Osteoblast (primary cell): ENCODE data around the gene CCDC92. TPM values are rescaled to one million over a fixed set of nuclear protein-coding genes. Genes with fewer than 3 reads are reported as not detected.

ENCODE experiments used
- DNase-seq: peaks from one replicate; pipeline ENCODE4 v3.0.0; 2011; ENCODE audit warnings: low spot score, mixed read lengths; ENCODE audit not compliant: insufficient read length; ENCODE audit errors: missing footprints
- H2AFZ ChIP-seq: 2 replicates; pipeline ENCODE4 v1.6.0; 2011; ENCODE audit warnings: mild to moderate bottlenecking, low read length
- H3K27ac ChIP-seq: 2 replicates; pipeline ENCODE4 v1.5.1; 2011; ENCODE audit warnings: mild to moderate bottlenecking, low read depth, low read length, moderate library complexity
- H3K27me3 ChIP-seq: 2 replicates; pipeline ENCODE4 v1.6.0; 2012; ENCODE audit warnings: mild to moderate bottlenecking, control low read depth, inconsistent platforms, low read length, moderate library complexity; ENCODE audit not compliant: insufficient read depth
- H3K36me3 ChIP-seq: 2 replicates; pipeline ENCODE4 v1.5.1; 2011; ENCODE audit warnings: mild to moderate bottlenecking, low read length, control low read depth, moderate library complexity; ENCODE audit not compliant: insufficient read depth
- H3K4me1 ChIP-seq: 2 replicates; pipeline ENCODE4 v1.5.1; 2011; ENCODE audit warnings: mild to moderate bottlenecking, low read length, control low read depth, moderate library complexity; ENCODE audit not compliant: insufficient read depth
- H3K4me2 ChIP-seq: 2 replicates; pipeline ENCODE4 v1.6.0; 2011; ENCODE audit warnings: mild to moderate bottlenecking, low read length; ENCODE audit not compliant: insufficient read depth
- H3K4me3 ChIP-seq: fragments of 200-600 bp; sonication (generic); 3 replicates; pipeline ENCODE4 v1.5.1; 2012; ENCODE audit warnings: mild to moderate bottlenecking, low read length, inconsistent platforms; ENCODE audit not compliant: insufficient read depth
- H3K79me2 ChIP-seq: 2 replicates; pipeline ENCODE4 v1.6.0; 2012; ENCODE audit warnings: mild to moderate bottlenecking, low read length, control low read depth, inconsistent platforms; ENCODE audit not compliant: insufficient read depth
- H3K9me3 ChIP-seq: 2 replicates; pipeline ENCODE4 v1.5.1; 2011; ENCODE audit warnings: low read depth, low read length, control low read depth
- H4K20me1 ChIP-seq: 2 replicates; pipeline ENCODE4 v1.6.0; 2012; ENCODE audit warnings: mild to moderate bottlenecking, low read length, control low read depth; ENCODE audit not compliant: insufficient read depth
- total RNA-seq: library from RNA; depleted of rRNA; stranded (reverse); fragments of >200 nt; gene quantifications from 2 replicates; pipeline ENCODE4 v1.2.3, GENCODE V29; 2012
- TF ChIP-seq, protein P1 (sequence below): IDR thresholded peaks from 2 replicates; pipeline ENCODE4 v1.5.1; 2011; ENCODE audit warnings: mild to moderate bottlenecking, low read depth, low read length, moderate library complexity; ENCODE audit errors: extremely low read depth

Gene CCDC92
- total RNA-seq, 1 donor: 25.7 TPM

DNA sequence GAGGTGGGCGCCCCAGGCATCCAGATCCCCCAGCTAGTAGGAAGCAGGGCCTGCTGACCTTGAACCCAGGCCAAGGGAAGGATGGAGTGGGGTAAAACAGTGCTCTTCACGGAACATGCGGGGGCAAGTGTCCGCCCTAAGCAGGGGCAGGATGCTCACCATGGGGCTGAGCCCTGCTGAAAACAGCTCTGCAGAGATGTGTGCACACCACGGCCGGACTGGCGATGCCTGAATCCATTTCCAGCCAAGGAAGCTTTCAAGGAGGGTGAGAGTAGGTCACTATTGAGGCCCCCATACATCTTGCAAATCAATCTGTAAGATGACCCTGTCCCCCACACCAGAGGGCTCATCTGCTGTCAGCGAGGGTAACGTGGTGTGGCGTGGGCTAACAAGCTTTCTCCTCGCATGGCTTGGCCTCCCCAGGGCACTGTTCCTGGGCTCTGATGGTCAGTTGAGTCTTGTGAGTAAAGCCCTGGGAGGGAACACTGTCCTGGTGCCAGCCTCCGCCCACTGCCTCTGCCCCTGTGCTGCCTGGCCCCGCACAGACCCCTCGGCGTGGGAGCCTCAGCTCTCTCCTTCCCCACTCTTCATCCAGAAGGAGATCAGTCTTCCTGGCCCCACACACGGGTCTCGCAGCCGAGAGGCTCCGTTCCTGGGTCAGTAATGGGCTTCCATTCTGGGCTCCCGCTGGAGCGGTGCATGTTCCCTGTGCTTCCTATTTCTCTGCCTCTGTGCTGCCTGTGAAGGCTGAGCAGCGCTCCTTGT is 69.1 kb downstream of the CCDC92 start:
- no peak overlapping the region for H2AFZ ChIP-seq
- TF ChIP-seq, protein P1, sequence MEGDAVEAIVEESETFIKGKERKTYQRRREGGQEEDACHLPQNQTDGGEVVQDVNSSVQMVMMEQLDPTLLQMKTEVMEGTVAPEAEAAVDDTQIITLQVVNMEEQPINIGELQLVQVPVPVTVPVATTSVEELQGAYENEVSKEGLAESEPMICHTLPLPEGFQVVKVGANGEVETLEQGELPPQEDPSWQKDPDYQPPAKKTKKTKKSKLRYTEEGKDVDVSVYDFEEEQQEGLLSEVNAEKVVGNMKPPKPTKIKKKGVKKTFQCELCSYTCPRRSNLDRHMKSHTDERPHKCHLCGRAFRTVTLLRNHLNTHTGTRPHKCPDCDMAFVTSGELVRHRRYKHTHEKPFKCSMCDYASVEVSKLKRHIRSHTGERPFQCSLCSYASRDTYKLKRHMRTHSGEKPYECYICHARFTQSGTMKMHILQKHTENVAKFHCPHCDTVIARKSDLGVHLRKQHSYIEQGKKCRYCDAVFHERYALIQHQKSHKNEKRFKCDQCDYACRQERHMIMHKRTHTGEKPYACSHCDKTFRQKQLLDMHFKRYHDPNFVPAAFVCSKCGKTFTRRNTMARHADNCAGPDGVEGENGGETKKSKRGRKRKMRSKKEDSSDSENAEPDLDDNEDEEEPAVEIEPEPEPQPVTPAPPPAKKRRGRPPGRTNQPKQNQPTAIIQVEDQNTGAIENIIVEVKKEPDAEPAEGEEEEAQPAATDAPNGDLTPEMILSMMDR: no peak
- H3K27me3 ChIP-seq: no peaks in the 10 kb centered on the region
- H3K4me3 ChIP-seq: no peak overlapping the region
- no peaks in the 10 kb centered on the region for H3K9me3 ChIP-seq
- H3K27ac ChIP-seq: no peak overlapping the region
- H3K4me2 ChIP-seq: no peak overlapping the region
- H3K79me2 ChIP-seq: no peaks in the 10 kb centered on the region
- no peaks in the 10 kb centered on the region for H3K36me3 ChIP-seq
- H3K4me1 ChIP-seq: peaks cover 3% of the 10 kb centered on the region
- no peak for DNase-seq
- H4K20me1 ChIP-seq: no peaks in the 10 kb centered on the region

DNA sequence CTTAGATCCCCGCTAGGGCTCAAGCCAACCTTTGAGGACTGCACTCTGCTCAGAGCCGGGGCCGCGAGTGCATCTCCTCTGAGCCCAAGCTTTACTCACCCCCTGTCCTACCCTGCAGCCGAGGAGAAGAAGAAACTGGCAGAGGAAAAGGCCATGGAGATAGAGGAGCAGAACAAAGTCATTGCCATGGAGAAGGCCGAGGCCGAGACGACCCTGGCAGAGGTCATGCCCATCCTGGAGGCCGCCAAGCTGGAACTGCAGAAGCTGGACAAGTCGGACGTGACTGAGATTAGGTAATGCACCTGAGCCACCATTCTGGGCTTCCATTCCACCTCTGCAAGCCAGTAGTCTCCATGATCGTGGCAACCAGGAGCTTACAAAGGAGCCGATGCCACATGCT is 69.8 kb downstream of the CCDC92 start:
- Histone ChIP-seq H3K4me3 (no peak overlapping the region), H3K27me3 (no peaks in the 10 kb centered on the region)
- TF ChIP-seq, protein P1: no peak

DNA sequence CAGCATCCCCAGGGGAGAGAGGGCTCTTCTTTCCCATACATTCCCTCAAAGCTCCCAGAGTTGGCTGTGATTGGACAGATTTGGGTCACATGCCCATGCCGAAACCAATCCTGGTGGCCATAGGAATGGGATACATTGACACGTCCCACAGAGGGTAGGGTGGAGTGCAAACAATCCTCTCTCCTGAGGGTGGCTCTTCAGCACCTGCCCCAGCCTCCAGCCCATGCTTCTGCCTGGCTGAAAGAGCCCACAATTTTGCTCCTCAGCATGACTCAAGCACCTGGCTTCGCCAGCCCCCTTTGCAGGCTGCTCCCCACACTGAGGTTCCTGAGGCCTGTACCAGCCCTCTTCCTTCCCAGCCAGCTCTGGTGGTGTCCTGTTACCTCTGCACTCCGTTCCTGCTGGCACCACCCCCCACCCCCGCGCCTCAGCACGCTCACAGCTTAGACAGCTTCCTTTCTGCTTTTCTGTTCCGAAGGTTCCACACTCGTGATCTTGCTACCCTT is 71.7 kb downstream of the CCDC92 start:
- Histone ChIP-seq H3K36me3 (no peaks in the 10 kb centered on the region), H3K9me3 (no peaks in the 10 kb centered on the region), H3K79me2 (no peaks in the 10 kb centered on the region), H2AFZ (no peak overlapping the region), H3K4me1 (peaks cover 11% of the 10 kb centered on the region), H3K27me3 (no peaks in the 10 kb centered on the region), H3K27ac (no peak overlapping the region), H3K4me2 (no peak overlapping the region), H3K4me3 (no peak overlapping the region), H4K20me1 (no peaks in the 10 kb centered on the region)
- DNase-seq: no peak
- TF ChIP-seq, protein P1: no peak

More for the DNA sequence above, 69.8 kb downstream of the CCDC92 start:
- Histone ChIP-seq H3K36me3 (no peaks in the 10 kb centered on the region), H3K27ac (no peak overlapping the region), H3K9me3 (no peaks in the 10 kb centered on the region), H3K4me1 (peaks cover 3% of the 10 kb centered on the region), H3K4me2 (no peak overlapping the region), H3K79me2 (no peaks in the 10 kb centered on the region), H4K20me1 (no peaks in the 10 kb centered on the region), H2AFZ (no peak overlapping the region)
- DNase-seq: no peak

DNA sequence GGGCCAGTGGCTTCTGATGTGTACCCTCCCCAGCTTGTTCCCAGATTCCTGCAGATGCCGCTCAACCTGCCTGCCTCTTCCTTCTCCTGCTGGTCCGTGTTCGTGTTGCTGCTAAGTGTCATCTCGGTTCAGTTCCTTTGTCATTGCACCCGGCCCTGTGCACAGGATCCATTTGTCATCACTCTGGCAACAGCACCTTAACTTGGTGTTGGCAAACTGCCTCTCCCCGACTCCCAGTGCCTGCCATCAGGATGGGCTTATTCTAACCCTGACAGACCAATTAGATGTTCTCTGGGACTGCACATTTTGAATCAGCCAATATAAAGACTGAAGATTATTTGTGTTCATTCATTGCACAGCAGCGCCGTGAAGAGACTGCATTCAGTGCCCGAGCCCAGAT is 73.3 kb downstream of the CCDC92 start:
- no peak for DNase-seq

More for the DNA sequence above, 73.3 kb downstream of the CCDC92 start:
- Histone ChIP-seq H3K4me3 (no peak overlapping the region), H3K9me3 (no peaks in the 10 kb centered on the region), H3K27ac (no peak overlapping the region), H2AFZ (no peak overlapping the region), H3K27me3 (no peaks in the 10 kb centered on the region), H3K4me1 (peaks cover 8% of the 10 kb centered on the region), H3K36me3 (no peaks in the 10 kb centered on the region), H4K20me1 (no peaks in the 10 kb centered on the region), H3K4me2 (no peak overlapping the region), H3K79me2 (no peaks in the 10 kb centered on the region)
- TF ChIP-seq, protein P1: no peak
